Esophagus (tissue), 2 donors: Measurements from ENCODE around the gene HCFC1R1. TPM values are rescaled to one million over a fixed set of nuclear protein-coding genes. Genes with fewer than 3 reads are reported as not detected.

Experiments used
- H3K27ac ChIP-seq, 2 donors: one replicate each; pipeline ENCODE4 v1.5.1; 2013; ENCODE audit warnings: low read depth in 2 of 2, mild to moderate bottlenecking in 2 of 2, inconsistent platforms in 1 of 2, low read length in 1 of 2, moderate library complexity in 1 of 2
- H3K27me3 ChIP-seq, 2 donors: one replicate each; pipeline ENCODE4 v1.6.1; 2013; ENCODE audit warnings: low read length in 2 of 2, control low read depth in 1 of 2, mild to moderate bottlenecking in 1 of 2; ENCODE audit not compliant: insufficient read depth in 2 of 2, control insufficient read depth in 1 of 2
- H3K36me3 ChIP-seq, 2 donors: one replicate each; pipeline ENCODE4 v1.6.1; 2013; ENCODE audit warnings: low read length in 1 of 2; ENCODE audit not compliant: control insufficient read depth in 2 of 2, insufficient read depth in 2 of 2
- H3K4me1 ChIP-seq, 2 donors: one replicate each; pipeline ENCODE4 v1.6.1; 2013; ENCODE audit warnings: low read length in 1 of 2; ENCODE audit not compliant: control insufficient read depth in 2 of 2, insufficient read depth in 2 of 2
- H3K4me3 ChIP-seq, 2 donors: one replicate each; pipeline ENCODE4 v1.5.1; 2013; ENCODE audit warnings: low read length in 2 of 2, mild to moderate bottlenecking in 2 of 2, low read depth in 1 of 2, moderate library complexity in 1 of 2
- H3K9me3 ChIP-seq, 2 donors: one replicate each; pipeline ENCODE4 v1.6.1; 2013; ENCODE audit warnings: mild to moderate bottlenecking in 2 of 2, low read depth in 1 of 2, low read length in 1 of 2, moderate library complexity in 1 of 2; ENCODE audit not compliant: control insufficient read depth in 2 of 2, insufficient read depth in 1 of 2
- WGBS, 2 donors: extraction: QIAGEN DNeasy Blood & Tissue Kit; methylation state at CpG; one replicate each; pipeline ENCODE4 v1.1.7; 2013; 5-methylcytosine and 5-hydroxymethylcytosine counted together
- polyA plus RNA-seq, 2 donors: library from polyadenylated mRNA; stranded (reverse); fragments of 200-250 nt; gene quantifications; one replicate each; pipeline ENCODE4 v1.2.3, GENCODE V29; 2013
- donor health status: healthy with polysubstance abuse.
- donor health status: Bipolar disorder and iron deficiency.

HCFC1R1 gene
- polyA plus RNA-seq, 2 donors, result 58.8 to 73.6 TPM

DNA sequence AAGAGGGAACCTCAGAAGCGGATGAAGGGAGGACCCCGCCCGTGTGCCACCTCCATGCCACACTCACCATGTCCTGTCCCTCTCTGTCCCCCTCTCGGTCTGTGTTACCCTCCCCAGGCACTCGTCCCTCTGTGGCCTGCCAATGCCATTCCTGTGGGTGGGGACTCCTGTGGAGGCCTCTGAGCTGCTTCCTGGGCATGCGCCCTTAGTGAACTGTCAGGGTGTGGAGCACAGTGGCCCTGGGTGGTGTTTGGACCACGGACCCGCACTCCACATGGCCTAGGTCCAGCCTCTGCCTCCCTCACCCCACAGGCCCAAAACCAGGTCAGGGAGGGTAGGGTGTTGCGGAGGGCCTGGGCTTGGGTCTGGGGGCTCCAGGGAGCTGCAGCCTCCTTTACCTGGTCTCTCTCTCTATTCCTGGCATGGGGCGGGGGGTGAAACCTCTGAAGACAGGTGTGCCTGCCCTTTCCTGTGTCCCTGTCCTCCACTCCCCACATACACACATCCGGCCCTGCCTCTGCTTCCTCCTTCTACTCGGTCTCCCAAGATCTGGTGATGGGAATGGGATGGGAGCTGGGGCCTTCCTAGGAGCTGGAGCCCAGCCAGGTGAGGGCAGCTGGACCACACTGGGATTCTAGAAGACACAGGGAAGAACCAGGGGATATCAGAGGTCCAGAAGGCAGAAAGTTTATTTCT lies 32.0 kb downstream of the HCFC1R1 start:
- no peaks in the 10 kb centered on the region for H3K36me3 ChIP-seq
- H3K9me3 ChIP-seq, result no peaks in the 10 kb centered on the region
- WGBS, 2 donors, result 75 to 81% methylated on average over 11 to 12 of the region's 12 CpGs
- H3K4me3 ChIP-seq, result no peak overlapping the region
- no peak overlapping the region for H3K27ac ChIP-seq
- no peaks in the 10 kb centered on the region for H3K27me3 ChIP-seq
- H3K4me1 ChIP-seq, result peaks cover 0 to 7% of the 10 kb centered on the region in 2 donors

DNA sequence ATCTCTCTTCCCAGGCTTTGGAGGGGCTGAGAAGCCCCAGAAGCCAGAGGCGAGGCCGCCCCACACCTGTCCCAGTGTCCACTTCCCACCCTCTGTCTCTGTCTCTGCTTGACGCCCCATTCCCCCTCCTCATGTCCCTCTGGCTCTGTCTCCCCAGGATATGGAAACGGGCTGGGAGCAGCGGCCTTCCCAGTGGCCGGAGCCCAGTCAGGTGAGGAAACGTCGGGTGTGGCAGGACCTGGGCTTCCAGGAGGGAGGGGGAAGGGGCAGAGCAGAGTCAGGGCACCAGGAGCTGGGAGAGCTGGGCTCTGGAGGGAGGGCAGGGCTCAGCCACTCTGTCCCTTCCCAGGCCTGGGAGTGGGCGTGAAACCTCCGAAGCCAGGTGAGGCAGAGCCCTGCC lies 32.9 kb downstream of the HCFC1R1 start:
- Histone ChIP-seq H3K27me3 (no peaks in the 10 kb centered on the region), H3K36me3 (no peaks in the 10 kb centered on the region), H3K27ac (no peak overlapping the region), H3K4me3 (no peak overlapping the region), H3K9me3 (no peaks in the 10 kb centered on the region), H3K4me1 (peaks cover 0 to 7% of the 10 kb centered on the region in 2 donors)
- WGBS, 2 donors, result 56 to 59% methylated on average over 8 to 10 of the region's 10 CpGs

DNA sequence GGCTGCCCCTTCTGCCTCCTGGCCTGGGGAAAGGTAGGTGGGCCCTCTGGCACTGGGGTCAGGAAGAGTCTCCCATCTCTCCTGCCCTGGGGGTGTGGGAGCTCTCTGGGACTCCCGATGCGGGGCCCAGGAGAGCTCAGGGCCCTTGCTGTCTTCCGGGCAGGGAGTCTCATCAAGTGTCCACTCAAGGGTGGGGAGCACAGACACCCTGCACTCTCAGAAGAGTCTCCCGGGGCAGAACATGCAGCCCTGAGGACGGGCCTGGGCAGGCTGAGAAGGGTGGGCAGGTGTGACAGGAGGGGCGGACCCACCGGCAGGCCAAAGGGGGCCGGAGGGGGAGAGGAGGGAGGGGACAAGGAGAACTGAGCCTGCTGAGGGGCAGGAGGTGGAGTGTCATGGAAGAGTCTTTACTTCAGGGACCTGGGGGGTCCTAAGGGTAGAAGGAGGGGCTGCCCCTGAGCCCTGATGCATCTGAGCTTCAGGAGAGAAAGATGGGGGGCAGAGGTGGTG lies 35.1 kb downstream of the HCFC1R1 start:
- Histone ChIP-seq H3K27me3 (no peaks in the 10 kb centered on the region), H3K4me1 (peaks cover 2 to 11% of the 10 kb centered on the region in 2 donors), H3K4me3 (no peak overlapping the region), H3K9me3 (no peaks in the 10 kb centered on the region), H3K36me3 (no peaks in the 10 kb centered on the region), H3K27ac (no peak overlapping the region)
- WGBS, 2 donors, result 50 to 58% methylated on average over 8 of the region's 8 CpGs

DNA sequence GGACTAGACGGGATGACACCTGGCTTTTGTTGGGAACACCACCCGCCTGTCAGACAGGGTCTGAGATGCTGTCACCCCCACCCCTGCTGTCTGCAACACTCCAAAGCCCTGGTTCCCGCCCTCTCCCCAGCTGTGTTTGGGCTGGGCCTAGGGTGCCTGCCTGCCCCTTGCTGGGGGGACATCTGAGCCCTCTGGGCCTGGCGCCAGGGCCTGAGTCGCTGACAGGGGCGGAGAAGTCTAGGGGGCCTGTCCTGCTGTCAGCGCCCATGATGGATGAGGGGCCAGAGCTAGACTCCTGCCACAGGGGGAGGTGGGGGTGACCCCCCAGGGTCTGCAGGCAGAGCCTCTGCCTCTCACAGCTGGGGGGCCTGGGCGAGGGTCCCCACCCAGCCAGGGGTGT lies 35.9 kb downstream of the HCFC1R1 start:
- H3K4me3 ChIP-seq, result no peak overlapping the region

DNA sequence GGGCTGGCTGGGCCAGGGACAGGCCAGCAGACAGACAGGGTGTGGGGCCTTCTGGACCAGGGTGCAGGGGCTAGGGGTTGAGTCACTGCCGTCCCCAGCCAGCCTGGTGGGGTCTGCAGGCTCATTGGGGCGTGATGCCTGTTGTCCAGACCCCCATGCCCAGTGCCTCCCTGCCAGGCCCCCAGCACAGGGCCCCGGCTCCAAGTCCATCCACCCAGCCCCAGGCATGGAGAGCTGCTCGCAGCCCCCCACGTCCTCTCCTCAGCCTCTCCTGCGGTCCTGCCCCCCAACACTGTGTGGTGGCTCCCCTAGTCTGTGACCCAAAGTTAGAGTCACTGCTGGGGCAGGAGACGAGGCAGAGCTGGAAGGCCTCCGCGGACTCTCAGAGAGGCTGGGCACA lies 36.5 kb downstream of the HCFC1R1 start:
- H3K27ac ChIP-seq, result no peak overlapping the region
- no peak overlapping the region for H3K4me3 ChIP-seq
- no peaks in the 10 kb centered on the region for H3K27me3 ChIP-seq
- H3K4me1 ChIP-seq, result peaks cover 2 to 9% of the 10 kb centered on the region in 2 donors
- 87 to 95% methylated on average over 9 of the region's 9 CpGs for WGBS, 2 donors
- no peaks in the 10 kb centered on the region for H3K9me3 ChIP-seq
- H3K36me3 ChIP-seq, result no peaks in the 10 kb centered on the region

More for the DNA sequence above, 35.9 kb downstream of the HCFC1R1 start:
- no peak overlapping the region for H3K27ac ChIP-seq
- no peaks in the 10 kb centered on the region for H3K9me3 ChIP-seq
- H3K36me3 ChIP-seq, result no peaks in the 10 kb centered on the region
- peaks cover 2 to 11% of the 10 kb centered on the region in 2 donors for H3K4me1 ChIP-seq
- WGBS, 2 donors, result 59 to 61% methylated on average over 8 of the region's 8 CpGs
- no peaks in the 10 kb centered on the region for H3K27me3 ChIP-seq

DNA sequence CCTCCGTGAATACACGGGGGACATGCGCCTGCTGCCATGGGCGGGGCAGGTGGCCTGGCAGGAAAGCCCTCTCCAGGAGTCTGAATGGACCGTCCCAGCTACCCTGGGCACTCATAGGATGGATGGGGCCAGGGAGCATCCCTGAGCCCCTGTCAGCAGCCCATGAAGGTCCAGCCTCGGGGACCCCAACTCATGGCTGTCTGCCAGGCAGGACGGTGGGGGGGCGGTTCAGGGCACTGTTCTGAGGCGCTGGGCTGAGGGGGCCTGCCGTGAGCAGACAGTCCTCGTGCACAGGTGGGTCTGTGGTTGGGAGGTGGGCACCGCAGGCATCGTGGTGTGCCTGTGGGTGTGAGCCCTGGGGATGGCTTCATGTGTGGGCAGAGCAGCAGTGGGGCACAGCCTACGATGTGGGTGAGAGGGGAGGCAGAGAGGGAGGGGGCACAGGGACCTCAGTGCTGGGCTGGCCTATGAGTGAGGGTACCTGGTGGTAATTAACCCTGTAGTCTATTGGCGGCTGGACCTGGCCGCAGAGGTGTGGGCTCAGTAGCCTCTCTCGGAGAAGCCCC lies 37.0 kb downstream of the HCFC1R1 start:
- 66 to 72% methylated on average over 17 of the region's 17 CpGs for WGBS, 2 donors
- no peak overlapping the region for H3K27ac ChIP-seq
- H3K4me1 ChIP-seq, result peaks cover 2 to 7% of the 10 kb centered on the region in 2 donors
- no peak overlapping the region for H3K4me3 ChIP-seq
- H3K36me3 ChIP-seq, result no peaks in the 10 kb centered on the region
- no peaks in the 10 kb centered on the region for H3K27me3 ChIP-seq
- no peaks in the 10 kb centered on the region for H3K9me3 ChIP-seq

DNA sequence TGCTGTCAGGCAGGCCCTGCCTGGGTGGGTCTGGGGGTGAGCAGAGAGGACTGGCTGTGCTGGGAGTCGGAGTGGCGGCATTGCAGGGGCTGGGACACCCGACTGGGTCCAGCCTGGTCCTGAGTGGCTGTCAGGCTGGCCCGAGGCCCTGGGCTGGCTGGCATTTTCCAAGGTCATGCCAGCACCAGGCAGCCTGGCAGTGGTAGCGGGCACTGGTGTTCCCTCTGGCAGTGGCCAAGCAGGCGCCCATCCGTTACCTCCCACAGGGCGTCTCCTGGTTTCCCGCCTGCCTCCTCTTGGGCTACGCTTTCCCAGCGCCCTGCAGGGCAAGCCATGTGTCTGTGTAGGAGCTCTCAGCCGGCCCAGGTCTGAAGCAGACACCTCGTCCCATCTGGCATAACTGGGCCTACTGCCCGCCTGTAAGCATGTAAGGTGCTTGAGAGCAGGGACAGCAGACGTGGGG lies 37.8 kb downstream of the HCFC1R1 start:
- H3K4me1 ChIP-seq, result peaks cover 2 to 7% of the 10 kb centered on the region in 2 donors
- 50 to 58% methylated on average over 15 of the region's 15 CpGs for WGBS, 2 donors
- no peaks in the 10 kb centered on the region for H3K27me3 ChIP-seq
- no peaks in the 10 kb centered on the region for H3K36me3 ChIP-seq
- no peaks in the 10 kb centered on the region for H3K9me3 ChIP-seq
- no peak overlapping the region for H3K4me3 ChIP-seq
- H3K27ac ChIP-seq, result peak overlapping the region in 1 of 2 donors; percentile 13

DNA sequence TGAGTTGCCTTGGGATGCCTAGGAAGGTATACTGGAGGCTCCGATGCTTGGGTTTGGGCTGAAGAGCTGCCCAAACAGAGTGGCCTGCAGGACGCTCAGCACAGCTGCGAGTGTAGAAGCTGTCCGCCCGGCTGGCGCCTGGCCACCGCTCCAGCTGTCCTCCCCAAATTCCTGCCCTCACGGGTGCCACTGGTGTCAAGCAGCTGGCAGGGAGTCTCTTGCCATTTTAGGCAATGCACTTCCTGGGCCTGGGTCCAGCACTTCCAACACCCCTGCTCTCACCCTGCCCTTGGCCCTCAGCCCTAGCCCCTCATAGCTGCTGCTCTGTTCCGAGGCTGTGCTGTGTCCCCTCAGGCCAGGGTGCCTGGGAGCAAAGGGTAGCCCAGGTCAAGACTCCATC lies 38.3 kb downstream of the HCFC1R1 start:
- 23 to 34% methylated on average over 9 of the region's 9 CpGs for WGBS, 2 donors
- Histone ChIP-seq H3K36me3 (no peaks in the 10 kb centered on the region), H3K27me3 (no peaks in the 10 kb centered on the region), H3K9me3 (no peaks in the 10 kb centered on the region), H3K4me1 (peaks cover 2 to 4% of the 10 kb centered on the region in 2 donors), H3K27ac (peak overlapping the region in 1 of 2 donors; percentile 13), H3K4me3 (no peak overlapping the region)

DNA sequence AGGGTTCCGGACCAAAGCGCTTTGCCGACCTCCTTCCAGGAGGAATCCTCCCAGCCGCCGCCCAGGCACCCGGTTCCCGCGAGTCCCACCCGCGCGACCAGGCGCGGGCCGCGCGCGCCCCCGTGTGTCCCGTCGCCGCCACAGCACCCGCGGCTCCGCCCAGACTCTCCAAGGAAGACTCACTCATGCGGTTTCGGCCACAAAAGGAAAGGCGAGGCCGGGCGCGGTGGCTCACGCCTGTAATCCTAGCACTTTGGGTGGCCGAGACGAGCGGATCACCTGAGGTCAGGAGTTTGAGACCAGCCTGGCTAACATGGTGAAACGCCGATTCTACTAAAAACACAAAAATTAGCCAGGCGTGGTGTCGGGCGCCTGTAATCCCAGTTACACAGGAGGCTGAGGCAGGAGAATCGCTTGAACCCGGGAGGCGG lies 40.0 kb downstream of the HCFC1R1 start:
- WGBS, 2 donors, result 8 to 9% methylated on average over 42 of the region's 42 CpGs
- Histone ChIP-seq H3K4me1 (peaks cover 2 to 10% of the 10 kb centered on the region in 2 donors), H3K27ac (no peak overlapping the region), H3K27me3 (no peaks in the 10 kb centered on the region), H3K4me3 (peak overlapping the region in 1 of 2 donors; percentile 15), H3K36me3 (no peaks in the 10 kb centered on the region), H3K9me3 (no peaks in the 10 kb centered on the region)
